ENCODE data around the gene UBIAD1. TPM values are rescaled to one million over a fixed set of nuclear protein-coding genes. Genes with fewer than 3 reads are reported as not detected.
A peak's percentile ranks its signal among the peaks of the same experiment; 100 is the strongest.

Gene UBIAD1, protein sequence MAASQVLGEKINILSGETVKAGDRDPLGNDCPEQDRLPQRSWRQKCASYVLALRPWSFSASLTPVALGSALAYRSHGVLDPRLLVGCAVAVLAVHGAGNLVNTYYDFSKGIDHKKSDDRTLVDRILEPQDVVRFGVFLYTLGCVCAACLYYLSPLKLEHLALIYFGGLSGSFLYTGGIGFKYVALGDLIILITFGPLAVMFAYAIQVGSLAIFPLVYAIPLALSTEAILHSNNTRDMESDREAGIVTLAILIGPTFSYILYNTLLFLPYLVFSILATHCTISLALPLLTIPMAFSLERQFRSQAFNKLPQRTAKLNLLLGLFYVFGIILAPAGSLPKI
- 10 to 100 TPM in 2 of 5 donors, 1 to 10 TPM in 3; 2.2 to 33.8 (median 7.5) TPM for total RNA-seq
- polyA plus RNA-seq = 1 to 10 TPM; 3.5 to 5.4 (median 4.6) TPM
- long read RNA-seq, donor 1 = 0 reads
- long read RNA-seq, donor 2, transcript UBIAD1-202 (2 exons, 3,646 nt) = major isoform, 5 of 5 reads
- long read RNA-seq, donor 2, partial matches to known transcripts = 0 of 5 reads
- long read RNA-seq, donor 2, other reads (novel, unspliced or antisense) = 0 of 5 reads
- long read RNA-seq, donor 3, transcript UBIAD1-202 (2 exons, 3,646 nt) = major isoform, 9 of 9 reads
- long read RNA-seq, donor 3, partial matches to known transcripts = 0 of 9 reads
- long read RNA-seq, donor 3, other reads (novel, unspliced or antisense) = 0 of 9 reads
- long read RNA-seq, donor 4 = 0 reads
- long read RNA-seq, donor 5, transcript UBIAD1-202 (2 exons, 3,646 nt) = major isoform, 8 of 8 reads
- long read RNA-seq, donor 5, partial matches to known transcripts = 0 of 8 reads
- long read RNA-seq, donor 5, other reads (novel, unspliced or antisense) = 0 of 8 reads
- long read RNA-seq, donor 6 = 0 reads
- long read RNA-seq, donor 7, transcript UBIAD1-202 (2 exons, 3,646 nt) = major isoform, 9 of 11 reads
- long read RNA-seq, donor 7, partial matches to known transcripts = 0 of 11 reads
- long read RNA-seq, donor 7, other reads (novel, unspliced or antisense) = 0 of 11 reads
- long read RNA-seq, donor 8, transcript UBIAD1-202 (2 exons, 3,646 nt) = major isoform, 5 of 5 reads
- long read RNA-seq, donor 8, partial matches to known transcripts = 0 of 5 reads
- long read RNA-seq, donor 8, other reads (novel, unspliced or antisense) = 0 of 5 reads
- long read RNA-seq, donor 9, transcript UBIAD1-202 (2 exons, 3,646 nt) = major isoform, 8 of 9 reads
- long read RNA-seq, donor 9, partial matches to known transcripts = 0 of 9 reads
- long read RNA-seq, donor 9, other reads (novel, unspliced or antisense) = 0 of 9 reads
- long read RNA-seq, donor 10, partial matches to known transcripts = 0 of 4 reads
- long read RNA-seq, donor 10, other reads (novel, unspliced or antisense) = 0 of 4 reads

DNA sequence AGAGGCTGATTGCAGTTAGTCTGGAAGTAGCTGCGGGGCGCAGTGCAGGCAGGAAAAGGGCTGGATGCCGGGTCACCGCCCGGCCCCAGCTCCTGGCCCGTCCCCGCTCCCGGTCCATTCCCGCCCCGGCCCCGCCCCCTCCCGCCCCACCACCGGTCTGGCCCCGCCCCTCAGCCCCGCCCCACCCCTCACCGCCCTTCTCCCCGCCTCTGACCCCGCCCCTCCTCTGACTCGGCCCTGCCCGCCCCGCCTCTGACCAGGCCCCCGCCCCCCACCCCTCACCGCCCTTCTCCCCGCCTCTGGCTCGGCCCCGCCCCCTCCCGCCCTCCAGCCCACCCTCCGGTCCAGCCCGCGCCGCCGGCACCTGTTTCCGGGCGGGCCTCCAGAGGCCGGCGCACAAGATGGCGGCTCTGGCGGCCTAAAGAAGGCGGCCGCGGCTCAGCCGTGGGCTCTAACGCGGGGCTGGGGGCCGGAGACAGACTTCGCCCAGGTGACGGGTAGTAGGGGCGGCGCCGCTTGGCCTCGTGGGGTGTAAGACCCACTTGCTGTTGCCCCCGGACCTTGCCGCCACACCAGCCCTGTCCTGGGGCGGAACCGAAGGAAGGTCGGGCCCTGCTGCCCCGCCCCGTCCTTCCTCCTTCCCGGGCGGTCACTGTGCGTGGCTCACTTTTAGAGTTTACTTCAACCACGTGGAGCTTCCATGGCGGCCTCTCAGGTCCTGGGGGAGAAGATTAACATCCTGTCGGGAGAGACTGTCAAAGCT lies at the start of gene UBIAD1:
UBIAD1 (plus strand) TSS at position 367 of the 763 bp plus-strand sequence; CDS start at position 701, 334 bp downstream.
- Histone ChIP-seq H3K4me1 (peaks cover 25 to 45% (median 38%) of the 10 kb centered on the region in 4 donors), H3K4me3 (peak within 1 kb of the TSS; percentile 75 to 85 (median 80)), H3K36me3 (peaks cover 0 to 17% (median 11%) of the 10 kb centered on the region in 4 donors), H3K27ac (peak within 1 kb of the TSS; percentile 94 to 99 (median 95)), H3K27me3 (no peaks in the 10 kb centered on the region), H3K9me3 (no peaks in the 10 kb centered on the region)
- TF ChIP-seq POLR2A (IDR thresholded peaks at IDR 0.05) (peak in 1 of 4 donors; percentile 48), POLR2AphosphoS5 (IDR thresholded peaks at IDR 0.05) (peak; percentile 28 to 64 (median 63)), EP300 (IDR thresholded peaks at IDR 0.05) (no peak)
- TF ChIP-seq, protein P1, sequence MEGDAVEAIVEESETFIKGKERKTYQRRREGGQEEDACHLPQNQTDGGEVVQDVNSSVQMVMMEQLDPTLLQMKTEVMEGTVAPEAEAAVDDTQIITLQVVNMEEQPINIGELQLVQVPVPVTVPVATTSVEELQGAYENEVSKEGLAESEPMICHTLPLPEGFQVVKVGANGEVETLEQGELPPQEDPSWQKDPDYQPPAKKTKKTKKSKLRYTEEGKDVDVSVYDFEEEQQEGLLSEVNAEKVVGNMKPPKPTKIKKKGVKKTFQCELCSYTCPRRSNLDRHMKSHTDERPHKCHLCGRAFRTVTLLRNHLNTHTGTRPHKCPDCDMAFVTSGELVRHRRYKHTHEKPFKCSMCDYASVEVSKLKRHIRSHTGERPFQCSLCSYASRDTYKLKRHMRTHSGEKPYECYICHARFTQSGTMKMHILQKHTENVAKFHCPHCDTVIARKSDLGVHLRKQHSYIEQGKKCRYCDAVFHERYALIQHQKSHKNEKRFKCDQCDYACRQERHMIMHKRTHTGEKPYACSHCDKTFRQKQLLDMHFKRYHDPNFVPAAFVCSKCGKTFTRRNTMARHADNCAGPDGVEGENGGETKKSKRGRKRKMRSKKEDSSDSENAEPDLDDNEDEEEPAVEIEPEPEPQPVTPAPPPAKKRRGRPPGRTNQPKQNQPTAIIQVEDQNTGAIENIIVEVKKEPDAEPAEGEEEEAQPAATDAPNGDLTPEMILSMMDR (IDR thresholded peaks at IDR 0.05) = peak in 2 of 7 experiments; percentile 11 to 12
- DNase-seq = peak; percentile 87 to 97
- WGBS, 5 donors = 0 to 1% (median 0%) methylated on average over 9 to 57 of the region's 64 CpGs
- intact Hi-C loops (cut with DNase I; ENCODE audit: low total_unique reads) = no loop called here

DNA sequence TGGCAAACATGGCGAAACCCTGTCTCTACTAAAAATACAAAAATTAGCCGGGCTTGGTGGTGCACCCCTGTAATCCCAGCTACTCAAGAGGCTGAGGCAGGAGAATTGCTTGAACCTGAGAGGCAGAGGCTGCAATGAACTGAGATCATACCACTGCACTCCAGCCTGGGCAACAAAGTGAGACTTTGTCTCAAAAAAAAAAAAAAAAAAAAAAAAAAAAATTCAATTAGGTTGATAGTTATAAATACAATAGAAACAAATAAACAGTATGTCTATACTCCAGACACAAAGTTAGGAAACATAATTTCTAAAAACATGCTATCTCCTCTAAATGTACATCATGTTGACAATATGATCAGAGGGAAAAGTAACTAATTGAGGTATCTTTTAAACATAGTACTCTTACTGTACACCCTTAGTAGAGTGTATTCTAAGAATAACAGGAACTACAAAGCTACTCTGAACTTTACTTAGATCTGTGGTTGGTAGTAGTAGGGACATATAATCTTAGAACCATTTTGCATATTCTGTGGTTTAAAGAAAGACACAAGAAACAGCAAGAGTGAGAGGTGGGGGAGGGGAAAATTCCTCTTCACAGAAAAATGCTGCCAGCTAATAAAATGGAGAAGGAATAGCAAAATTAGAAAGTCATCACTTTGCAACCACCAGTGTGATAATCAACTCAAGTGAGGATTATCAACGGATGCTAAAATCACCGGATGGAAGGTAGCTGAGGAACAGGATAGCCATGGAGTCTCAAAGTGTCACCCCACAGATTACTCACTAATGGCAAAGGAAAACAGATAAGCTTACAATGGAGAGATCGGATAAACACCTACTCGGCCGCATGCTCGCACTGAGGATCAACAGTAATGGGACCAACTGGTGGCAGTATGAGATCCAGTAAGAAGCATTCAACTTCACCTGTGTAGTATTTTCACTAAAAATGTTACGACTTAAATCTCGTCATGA lies 45.6 kb upstream of the UBIAD1 start:
- no peaks in the 10 kb centered on the region for H3K9me3 ChIP-seq
- TF ChIP-seq POLR2A (IDR thresholded peaks at IDR 0.05) (no peak), EP300 (IDR thresholded peaks at IDR 0.05) (no peak), POLR2AphosphoS5 (IDR thresholded peaks at IDR 0.05) (no peak)
- TF ChIP-seq, protein P1 (IDR thresholded peaks at IDR 0.05) = no peak
- 78 to 95% (median 83%) methylated on average over 10 of the region's 10 CpGs for WGBS, 5 donors
- DNase-seq = no peak
- H3K4me1 ChIP-seq = no peaks in the 10 kb centered on the region
- no peak overlapping the region for H3K27ac ChIP-seq
- H3K4me3 ChIP-seq = no peak overlapping the region
- no peaks in the 10 kb centered on the region for H3K27me3 ChIP-seq
- peaks cover 57 to 99% (median 93%) of the 10 kb centered on the region in 4 donors for H3K36me3 ChIP-seq
- intact Hi-C loops (cut with DNase I; ENCODE audit: low total_unique reads) = no loop called here

DNA sequence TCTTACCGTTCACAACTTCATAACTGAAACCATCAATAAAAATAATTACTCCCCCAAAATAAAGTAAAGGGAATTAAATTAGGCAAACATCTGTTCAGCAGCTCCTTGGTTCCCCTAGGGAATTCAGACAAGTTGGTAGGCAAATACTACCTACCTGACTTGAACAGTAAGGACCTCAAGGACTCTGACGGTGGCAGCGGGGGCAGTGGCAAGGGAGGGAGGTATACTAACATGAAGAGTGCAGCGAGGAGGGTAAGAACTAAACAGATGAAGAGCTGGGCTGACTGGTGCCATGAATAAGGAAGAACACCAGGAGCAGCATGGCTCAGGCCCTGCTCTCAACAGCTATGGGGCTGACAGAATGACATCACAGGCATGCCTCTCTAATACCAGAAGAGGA lies 43.8 kb upstream of the UBIAD1 start:
- Histone ChIP-seq H3K9me3 (no peaks in the 10 kb centered on the region), H3K4me1 (no peaks in the 10 kb centered on the region), H3K27me3 (no peaks in the 10 kb centered on the region), H3K36me3 (peaks cover 65 to 99% (median 96%) of the 10 kb centered on the region in 4 donors), H3K4me3 (no peak overlapping the region), H3K27ac (no peak overlapping the region)
- TF ChIP-seq EP300 (IDR thresholded peaks at IDR 0.05) (no peak), POLR2A (IDR thresholded peaks at IDR 0.05) (no peak), POLR2AphosphoS5 (IDR thresholded peaks at IDR 0.05) (no peak)
- TF ChIP-seq, protein P1 (IDR thresholded peaks at IDR 0.05) = no peak
- WGBS, 5 donors = 86 to 97% (median 89%) methylated on average over 4 of the region's 4 CpGs
- no peak for DNase-seq
- intact Hi-C loops (cut with DNase I; ENCODE audit: low total_unique reads) = no loop called here
